Spinal cord (tissue), 10 donors: Measurements from ENCODE around the gene RASA3. TPM values are rescaled to one million over a fixed set of nuclear protein-coding genes. Genes with fewer than 3 reads are reported as not detected.

ENCODE experiments used
- DNase-seq, 6 donors: peaks; one replicate each; pipeline versions ENCODE4 v3.0.0 to v3.0.0-alpha.2; 2013 to 2015; ENCODE audit warnings: low spot score in 6 of 6, low read depth in 4 of 6
- H3K27ac ChIP-seq: one replicate; pipeline ENCODE4 v1.5.1; 2013; ENCODE audit warnings: low read depth, low read length, control low read depth
- H3K27me3 ChIP-seq: one replicate; pipeline ENCODE4 v1.6.1; 2013; ENCODE audit warnings: low read length; ENCODE audit not compliant: control insufficient read depth, insufficient read depth
- H3K36me3 ChIP-seq: one replicate; pipeline ENCODE4 v1.6.1; 2013; ENCODE audit warnings: low read length; ENCODE audit not compliant: control insufficient read depth, insufficient read depth
- H3K4me1 ChIP-seq: one replicate; pipeline ENCODE4 v1.6.1; 2013; ENCODE audit warnings: low read length; ENCODE audit not compliant: control insufficient read depth, insufficient read depth
- H3K4me3 ChIP-seq: one replicate; pipeline ENCODE4 v1.5.1; 2013; ENCODE audit warnings: low read depth, low read length, control low read depth
- H3K9me3 ChIP-seq: one replicate; pipeline ENCODE4 v1.6.1; 2013; ENCODE audit warnings: low read length; ENCODE audit not compliant: control insufficient read depth, insufficient read depth
- WGBS: methylation state at CpG from one replicate; pipeline ENCODE4 v1.1.5; 2013; ENCODE audit warnings: missing lambda C conversion rate; ENCODE audit not compliant: insufficient coverage; 5-methylcytosine and 5-hydroxymethylcytosine counted together
- polyA plus RNA-seq, 2 donors: library from polyadenylated mRNA; unstranded; fragments of 120-200 nt; gene quantifications; one replicate each; pipeline ENCODE4 v1.2.1, GENCODE V29; 2013; ENCODE audit not compliant: insufficient read length in 2 of 2
- total RNA-seq, 2 donors: library from RNA; depleted of rRNA in 1 of 2; stranded (reverse); fragments of 120-200 nt in 1 of 2; fragments of >200 nt in 1 of 2; gene quantifications; one replicate each; pipeline versions ENCODE4 v1.2.3 to v1.2.4, GENCODE V29; 2013 to 2014
- donor health status: healthy.

Gene RASA3
- total and polyA plus RNA-seq, 4 donors: 15.2 to 31.6 (median 23.2) TPM

GRCh38 chr13:114074671-114075315, 57.6 kb downstream of the RASA3 start:
- Histone ChIP-seq H3K4me1 (peaks cover 71% of the 10 kb centered on the region), H3K27ac (no peak overlapping the region), H3K9me3 (no peaks in the 10 kb centered on the region), H3K36me3 (peaks cover 38% of the 10 kb centered on the region), H3K27me3 (no peaks in the 10 kb centered on the region), H3K4me3 (no peak overlapping the region)
- 80% methylated on average over 29 of the region's 29 CpGs for WGBS
- no peak for DNase-seq

- Histone ChIP-seq H3K27me3 (no peaks in the 10 kb centered on the region), H3K27ac (no peak overlapping the region), H3K4me1 (peaks cover 67% of the 10 kb centered on the region), H3K4me3 (no peak overlapping the region), H3K36me3 (peaks cover 37% of the 10 kb centered on the region), H3K9me3 (no peaks in the 10 kb centered on the region)
- WGBS: 90% methylated on average over 20 of the region's 22 CpGs
- no peak for DNase-seq
These were observed 58.4 kb downstream of the RASA3 start for GRCh38 chr13:114073881-114074612.

- no peak overlapping the region for H3K4me3 ChIP-seq
- peaks cover 66% of the 10 kb centered on the region for H3K4me1 ChIP-seq
- no peaks in the 10 kb centered on the region for H3K9me3 ChIP-seq
- peak overlapping the region; percentile 59 for H3K27ac ChIP-seq
- 77% methylated on average over 8 of the region's 10 CpGs for WGBS
- no peak for DNase-seq
- peaks cover 41% of the 10 kb centered on the region for H3K36me3 ChIP-seq
- no peaks in the 10 kb centered on the region for H3K27me3 ChIP-seq
These were observed 60.0 kb downstream of the RASA3 start for GRCh38 chr13:114072421-114072820.

GRCh38 chr13:114071991-114072390, 60.4 kb downstream of the RASA3 start:
- WGBS: 23% methylated on average over 12 of the region's 14 CpGs
- no peak for DNase-seq
- Histone ChIP-seq H3K4me3 (no peak overlapping the region), H3K27ac (peak overlapping the region; percentile 59), H3K4me1 (peaks cover 63% of the 10 kb centered on the region), H3K9me3 (no peaks in the 10 kb centered on the region), H3K36me3 (peaks cover 42% of the 10 kb centered on the region), H3K27me3 (no peaks in the 10 kb centered on the region)

- DNase-seq: peak in 5 of 6 donors; percentile 36 to 92 (median 74)
- Histone ChIP-seq H3K27ac (peak overlapping the region; percentile 59), H3K4me3 (no peak overlapping the region), H3K9me3 (no peaks in the 10 kb centered on the region), H3K4me1 (peaks cover 63% of the 10 kb centered on the region), H3K36me3 (peaks cover 45% of the 10 kb centered on the region), H3K27me3 (no peaks in the 10 kb centered on the region)
- 26% methylated on average over 10 of the region's 10 CpGs for WGBS
These were observed 61.0 kb downstream of the RASA3 start for GRCh38 chr13:114071410-114071809.

- peaks cover 48% of the 10 kb centered on the region for H3K36me3 ChIP-seq
- no peaks in the 10 kb centered on the region for H3K27me3 ChIP-seq
- no peaks in the 10 kb centered on the region for H3K9me3 ChIP-seq
- no peak overlapping the region for H3K4me3 ChIP-seq
- H3K4me1 ChIP-seq: peaks cover 70% of the 10 kb centered on the region
- no peak for DNase-seq
- 95% methylated on average over 24 of the region's 40 CpGs for WGBS
- H3K27ac ChIP-seq: no peak overlapping the region
These were observed 62.2 kb downstream of the RASA3 start for GRCh38 chr13:114070098-114070799.

- peaks cover 41% of the 10 kb centered on the region for H3K36me3 ChIP-seq
- peaks cover 70% of the 10 kb centered on the region for H3K4me1 ChIP-seq
- WGBS: 53% methylated on average over 2 of the region's 32 CpGs
- H3K4me3 ChIP-seq: no peak overlapping the region
- H3K9me3 ChIP-seq: no peaks in the 10 kb centered on the region
- no peaks in the 10 kb centered on the region for H3K27me3 ChIP-seq
- H3K27ac ChIP-seq: peak overlapping the region; percentile 25
- no peak for DNase-seq
These were observed 62.9 kb downstream of the RASA3 start for GRCh38 chr13:114069376-114070097.

GRCh38 chr13:114068656-114069318, 63.6 kb downstream of the RASA3 start:
- Histone ChIP-seq H3K4me1 (peaks cover 76% of the 10 kb centered on the region), H3K36me3 (peaks cover 35% of the 10 kb centered on the region), H3K27ac (peak overlapping the region; percentile 25), H3K27me3 (no peaks in the 10 kb centered on the region), H3K9me3 (no peaks in the 10 kb centered on the region), H3K4me3 (no peak overlapping the region)
- DNase-seq: no peak
- WGBS: 35% methylated on average over 9 of the region's 19 CpGs
